HL-60 (cell line): ENCODE data around the gene VPS13D.

Source experiments
- GABPA ChIP-seq: IDR thresholded peaks from 2 replicates; pipeline ENCODE4 v1.6.1; 2012; ENCODE audit warnings: low read depth
- POLR2AphosphoS5 ChIP-seq: IDR thresholded peaks from 2 replicates; pipeline ENCODE4 v1.6.1; 2012; ENCODE audit warnings: low read depth
- SPI1 ChIP-seq: IDR thresholded peaks from 2 replicates; pipeline ENCODE4 v1.6.1; 2012; ENCODE audit warnings: low read depth, mild to moderate bottlenecking, borderline replicate concordance
- TF ChIP-seq, protein P1 (sequence below): IDR thresholded peaks from one replicate; pipeline ENCODE4 v1.5.1; 2011; ENCODE audit warnings: low read length, control low read depth, inconsistent platforms; ENCODE audit not compliant: insufficient read depth
- TF ChIP-seq, protein P2 (sequence below): IDR thresholded peaks from 2 replicates; pipeline ENCODE4 v1.6.1; 2012; ENCODE audit warnings: low read depth; ENCODE audit not compliant: insufficient replicate concordance

DNA sequence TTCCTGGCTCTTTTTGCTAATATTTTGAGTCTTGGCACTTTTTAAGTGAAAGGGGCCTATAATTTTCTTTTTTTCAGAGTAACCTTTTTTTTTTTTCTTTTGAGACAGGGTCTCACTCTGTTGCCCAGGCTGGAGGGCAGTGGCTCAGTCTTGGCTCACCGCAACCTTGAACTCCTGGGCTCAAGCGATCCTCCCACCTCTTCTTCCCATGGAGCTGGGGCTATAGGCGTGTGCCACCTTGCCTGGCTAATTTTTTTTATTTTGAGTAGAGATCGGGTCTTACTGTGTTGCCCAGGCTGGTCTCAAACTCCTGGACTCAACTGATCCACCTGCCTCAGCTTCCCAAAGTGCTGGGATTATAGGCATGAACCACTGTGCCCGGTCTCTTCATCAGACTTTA lies 285.4 kb downstream of the VPS13D start:
- no peak for TF ChIP-seq POLR2AphosphoS5
- TF ChIP-seq, protein P1, sequence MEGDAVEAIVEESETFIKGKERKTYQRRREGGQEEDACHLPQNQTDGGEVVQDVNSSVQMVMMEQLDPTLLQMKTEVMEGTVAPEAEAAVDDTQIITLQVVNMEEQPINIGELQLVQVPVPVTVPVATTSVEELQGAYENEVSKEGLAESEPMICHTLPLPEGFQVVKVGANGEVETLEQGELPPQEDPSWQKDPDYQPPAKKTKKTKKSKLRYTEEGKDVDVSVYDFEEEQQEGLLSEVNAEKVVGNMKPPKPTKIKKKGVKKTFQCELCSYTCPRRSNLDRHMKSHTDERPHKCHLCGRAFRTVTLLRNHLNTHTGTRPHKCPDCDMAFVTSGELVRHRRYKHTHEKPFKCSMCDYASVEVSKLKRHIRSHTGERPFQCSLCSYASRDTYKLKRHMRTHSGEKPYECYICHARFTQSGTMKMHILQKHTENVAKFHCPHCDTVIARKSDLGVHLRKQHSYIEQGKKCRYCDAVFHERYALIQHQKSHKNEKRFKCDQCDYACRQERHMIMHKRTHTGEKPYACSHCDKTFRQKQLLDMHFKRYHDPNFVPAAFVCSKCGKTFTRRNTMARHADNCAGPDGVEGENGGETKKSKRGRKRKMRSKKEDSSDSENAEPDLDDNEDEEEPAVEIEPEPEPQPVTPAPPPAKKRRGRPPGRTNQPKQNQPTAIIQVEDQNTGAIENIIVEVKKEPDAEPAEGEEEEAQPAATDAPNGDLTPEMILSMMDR, result no peak
- TF ChIP-seq SPI1, result no peak
- TF ChIP-seq, protein P2, sequence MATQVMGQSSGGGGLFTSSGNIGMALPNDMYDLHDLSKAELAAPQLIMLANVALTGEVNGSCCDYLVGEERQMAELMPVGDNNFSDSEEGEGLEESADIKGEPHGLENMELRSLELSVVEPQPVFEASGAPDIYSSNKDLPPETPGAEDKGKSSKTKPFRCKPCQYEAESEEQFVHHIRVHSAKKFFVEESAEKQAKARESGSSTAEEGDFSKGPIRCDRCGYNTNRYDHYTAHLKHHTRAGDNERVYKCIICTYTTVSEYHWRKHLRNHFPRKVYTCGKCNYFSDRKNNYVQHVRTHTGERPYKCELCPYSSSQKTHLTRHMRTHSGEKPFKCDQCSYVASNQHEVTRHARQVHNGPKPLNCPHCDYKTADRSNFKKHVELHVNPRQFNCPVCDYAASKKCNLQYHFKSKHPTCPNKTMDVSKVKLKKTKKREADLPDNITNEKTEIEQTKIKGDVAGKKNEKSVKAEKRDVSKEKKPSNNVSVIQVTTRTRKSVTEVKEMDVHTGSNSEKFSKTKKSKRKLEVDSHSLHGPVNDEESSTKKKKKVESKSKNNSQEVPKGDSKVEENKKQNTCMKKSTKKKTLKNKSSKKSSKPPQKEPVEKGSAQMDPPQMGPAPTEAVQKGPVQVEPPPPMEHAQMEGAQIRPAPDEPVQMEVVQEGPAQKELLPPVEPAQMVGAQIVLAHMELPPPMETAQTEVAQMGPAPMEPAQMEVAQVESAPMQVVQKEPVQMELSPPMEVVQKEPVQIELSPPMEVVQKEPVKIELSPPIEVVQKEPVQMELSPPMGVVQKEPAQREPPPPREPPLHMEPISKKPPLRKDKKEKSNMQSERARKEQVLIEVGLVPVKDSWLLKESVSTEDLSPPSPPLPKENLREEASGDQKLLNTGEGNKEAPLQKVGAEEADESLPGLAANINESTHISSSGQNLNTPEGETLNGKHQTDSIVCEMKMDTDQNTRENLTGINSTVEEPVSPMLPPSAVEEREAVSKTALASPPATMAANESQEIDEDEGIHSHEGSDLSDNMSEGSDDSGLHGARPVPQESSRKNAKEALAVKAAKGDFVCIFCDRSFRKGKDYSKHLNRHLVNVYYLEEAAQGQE, result no peak
- no peak for TF ChIP-seq GABPA
